ENCODE measurements around the gene PPP2R2D. TPM values are rescaled to one million over a fixed set of nuclear protein-coding genes. Genes with fewer than 3 reads are reported as not detected.

Gene PPP2R2D
- total RNA-seq, 1 experiment from 2014 or later, result 23.5 TPM

DNA sequence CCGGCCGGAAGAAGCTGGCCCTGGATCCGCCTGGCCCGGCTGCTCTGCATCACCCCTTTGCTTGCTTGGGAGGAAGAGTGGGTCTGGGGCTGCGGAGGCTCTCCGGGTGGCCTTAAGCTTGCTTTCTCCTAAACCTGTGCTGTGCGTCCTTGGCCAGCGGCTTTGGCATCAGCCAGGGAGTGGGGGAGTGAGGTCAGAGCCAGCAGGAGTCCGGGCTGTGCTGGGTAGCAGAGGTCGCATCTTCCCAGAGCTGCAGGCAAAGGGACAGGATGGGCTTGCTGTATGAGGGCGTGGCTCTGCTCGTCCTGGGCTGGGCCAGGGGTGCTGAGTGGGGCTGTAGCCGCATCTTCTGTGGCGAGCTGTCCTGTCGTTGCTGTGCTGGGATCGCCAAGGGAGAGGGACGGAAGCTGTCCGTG lies 59.8 kb downstream of the PPP2R2D start:
- Histone ChIP-seq H3K4me1 (replicated peaks; ENCODE audit: insufficient read depth) (no peaks in the 10 kb centered on the region), H3K4me3 (no peak overlapping the region), H3K27me3 (ENCODE audit: insufficient read depth, low read depth) (no peaks in the 10 kb centered on the region), H3K9me3 (ENCODE audit: insufficient read depth, low read depth) (no peaks in the 10 kb centered on the region), H4K20me1 (ENCODE audit: insufficient read depth) (no peaks in the 10 kb centered on the region), H3K4me2 (no peak overlapping the region), H3K36me3 (ENCODE audit: low read depth) (no peaks in the 10 kb centered on the region), H2AFZ (no peak overlapping the region), H3K79me2 (ENCODE audit: low read depth) (no peaks in the 10 kb centered on the region), H3F3A (ENCODE audit: insufficient read depth, low read depth) (no peaks in the 10 kb centered on the region), H3K27ac (no peak overlapping the region), H3K9me2 (ENCODE audit: insufficient read depth) (no peaks in the 10 kb centered on the region)
- BruUV-seq (replicated peaks), result no TSS peak
- ChIA-PET CTCF (no interaction called here), POLR2A (ENCODE audit: unreplicated experiment) (no interaction called here)
- DNase-seq, result no peak
- TF ChIP-seq EZH2 (IDR thresholded peaks at IDR 0.05; ENCODE audit: low read depth), result no peak
- TF ChIP-seq, protein P1, sequence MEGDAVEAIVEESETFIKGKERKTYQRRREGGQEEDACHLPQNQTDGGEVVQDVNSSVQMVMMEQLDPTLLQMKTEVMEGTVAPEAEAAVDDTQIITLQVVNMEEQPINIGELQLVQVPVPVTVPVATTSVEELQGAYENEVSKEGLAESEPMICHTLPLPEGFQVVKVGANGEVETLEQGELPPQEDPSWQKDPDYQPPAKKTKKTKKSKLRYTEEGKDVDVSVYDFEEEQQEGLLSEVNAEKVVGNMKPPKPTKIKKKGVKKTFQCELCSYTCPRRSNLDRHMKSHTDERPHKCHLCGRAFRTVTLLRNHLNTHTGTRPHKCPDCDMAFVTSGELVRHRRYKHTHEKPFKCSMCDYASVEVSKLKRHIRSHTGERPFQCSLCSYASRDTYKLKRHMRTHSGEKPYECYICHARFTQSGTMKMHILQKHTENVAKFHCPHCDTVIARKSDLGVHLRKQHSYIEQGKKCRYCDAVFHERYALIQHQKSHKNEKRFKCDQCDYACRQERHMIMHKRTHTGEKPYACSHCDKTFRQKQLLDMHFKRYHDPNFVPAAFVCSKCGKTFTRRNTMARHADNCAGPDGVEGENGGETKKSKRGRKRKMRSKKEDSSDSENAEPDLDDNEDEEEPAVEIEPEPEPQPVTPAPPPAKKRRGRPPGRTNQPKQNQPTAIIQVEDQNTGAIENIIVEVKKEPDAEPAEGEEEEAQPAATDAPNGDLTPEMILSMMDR (conservative IDR thresholded peaks at IDR 0.05), result no peak
- intact Hi-C loops (cut with micrococcal nuclease; ENCODE audit: unreplicated experiment), result no loop called here

DNA sequence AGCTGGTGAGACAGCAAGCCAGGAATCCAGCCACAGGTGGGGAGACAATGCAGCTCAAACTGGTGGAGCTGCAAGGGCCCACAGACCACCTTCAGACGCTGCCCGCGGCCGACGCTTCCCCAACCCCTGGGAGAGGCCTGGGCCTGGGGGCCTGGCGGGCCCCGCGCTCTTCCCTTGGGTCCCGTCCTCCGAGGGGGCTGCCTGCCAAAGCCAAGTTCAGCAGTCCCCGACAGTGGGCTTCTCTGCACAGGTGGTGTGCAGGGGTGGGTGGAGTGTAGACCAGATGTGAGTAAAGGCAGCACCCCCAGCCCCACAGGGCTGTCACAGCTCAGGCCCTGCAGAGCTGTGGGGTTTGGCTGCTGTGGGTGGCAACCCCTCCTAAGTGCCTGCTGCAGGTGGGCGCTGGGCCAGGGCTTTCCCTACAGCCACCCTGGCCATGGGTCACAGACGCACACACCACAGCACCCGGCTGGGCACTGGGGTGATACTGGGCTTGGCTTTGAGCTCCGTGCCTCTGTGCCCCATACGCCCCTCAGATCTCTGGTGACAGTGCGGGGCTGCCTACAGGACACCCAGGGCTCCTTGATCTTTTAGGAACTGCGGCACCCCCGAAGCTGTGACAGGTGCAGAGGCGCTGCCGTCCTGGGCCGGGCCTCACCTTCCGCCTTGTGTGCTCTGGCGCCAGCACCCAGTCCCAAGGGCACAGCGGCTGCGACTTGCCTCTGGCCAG lies 60.4 kb downstream of the PPP2R2D start:
- no TSS peak for BruUV-seq (replicated peaks)
- H3K36me3 ChIP-seq (ENCODE audit: low read depth), result no peaks in the 10 kb centered on the region

DNA sequence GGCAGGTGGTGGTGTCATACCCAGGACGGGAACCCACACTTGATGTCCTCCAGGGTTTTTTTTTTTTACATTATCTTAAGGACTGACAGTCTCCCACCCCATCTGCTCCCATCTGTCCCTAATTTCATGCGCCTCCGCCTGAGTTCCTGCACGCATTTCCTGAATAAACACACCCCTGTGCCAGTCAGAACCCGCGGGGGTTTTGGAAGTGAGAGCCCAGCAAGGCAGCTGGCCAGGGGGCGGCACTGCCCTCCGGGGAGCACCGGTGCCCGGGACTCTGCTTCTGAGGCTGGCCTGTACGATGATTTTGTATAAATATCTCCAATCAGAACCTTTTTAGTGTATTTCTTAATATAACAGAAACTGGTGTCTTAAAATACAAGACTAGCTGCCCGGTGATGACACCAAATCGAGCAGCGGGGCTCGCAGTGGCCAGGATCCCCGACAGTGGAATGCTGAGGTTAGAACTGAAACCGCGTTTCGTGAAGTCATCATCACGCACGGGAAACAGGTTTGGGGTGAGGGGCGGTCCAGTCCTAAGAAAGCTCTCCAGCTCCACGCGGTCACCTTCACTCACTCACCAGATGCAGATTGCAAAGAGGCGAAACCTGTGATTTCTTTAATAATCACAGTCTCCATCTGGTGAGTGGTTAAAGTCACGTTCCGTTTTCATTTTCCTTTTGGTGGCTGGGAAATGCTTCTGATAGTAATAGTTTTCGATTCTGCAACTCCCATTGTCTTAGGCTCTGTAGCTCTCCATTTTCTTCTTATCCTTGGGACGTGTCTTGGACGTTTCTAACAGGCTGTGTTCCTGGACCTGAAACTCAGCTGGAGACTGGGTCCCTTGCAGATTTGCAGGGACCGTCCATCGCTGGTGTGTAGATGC lies 61.2 kb downstream of the PPP2R2D start:
- Histone ChIP-seq H3K4me2 (no peak overlapping the region), H3K27me3 (ENCODE audit: insufficient read depth, low read depth) (no peaks in the 10 kb centered on the region), H3K4me1 (replicated peaks; ENCODE audit: insufficient read depth) (no peaks in the 10 kb centered on the region), H4K20me1 (ENCODE audit: insufficient read depth) (no peaks in the 10 kb centered on the region), H3K79me2 (ENCODE audit: low read depth) (no peaks in the 10 kb centered on the region), H3K27ac (no peak overlapping the region), H3F3A (ENCODE audit: insufficient read depth, low read depth) (no peaks in the 10 kb centered on the region), H2AFZ (no peak overlapping the region), H3K36me3 (ENCODE audit: low read depth) (no peaks in the 10 kb centered on the region), H3K4me3 (no peak overlapping the region), H3K9me2 (ENCODE audit: insufficient read depth) (no peaks in the 10 kb centered on the region), H3K9me3 (ENCODE audit: insufficient read depth, low read depth) (no peaks in the 10 kb centered on the region)
- intact Hi-C loops (cut with micrococcal nuclease; ENCODE audit: unreplicated experiment), result no loop called here
- ChIA-PET POLR2A (ENCODE audit: unreplicated experiment) (no interaction called here), CTCF (no interaction called here)
- DNase-seq, result no peak
- no TSS peak for BruUV-seq (replicated peaks)
- TF ChIP-seq, protein P1 (conservative IDR thresholded peaks at IDR 0.05), result no peak
- TF ChIP-seq EZH2 (IDR thresholded peaks at IDR 0.05; ENCODE audit: low read depth), result no peak

More for the DNA sequence above, 60.4 kb downstream of the PPP2R2D start:
- ChIA-PET POLR2A (ENCODE audit: unreplicated experiment) (no interaction called here), CTCF (no interaction called here)
- no peak for DNase-seq
- no peak for TF ChIP-seq EZH2 (IDR thresholded peaks at IDR 0.05; ENCODE audit: low read depth)
- TF ChIP-seq, protein P1 (conservative IDR thresholded peaks at IDR 0.05), result no peak
- Histone ChIP-seq H2AFZ (no peak overlapping the region), H3K9me2 (ENCODE audit: insufficient read depth) (no peaks in the 10 kb centered on the region), H4K20me1 (ENCODE audit: insufficient read depth) (no peaks in the 10 kb centered on the region), H3K9me3 (ENCODE audit: insufficient read depth, low read depth) (no peaks in the 10 kb centered on the region), H3K4me1 (replicated peaks; ENCODE audit: insufficient read depth) (no peaks in the 10 kb centered on the region), H3F3A (ENCODE audit: insufficient read depth, low read depth) (no peaks in the 10 kb centered on the region), H3K27me3 (ENCODE audit: insufficient read depth, low read depth) (no peaks in the 10 kb centered on the region), H3K79me2 (ENCODE audit: low read depth) (no peaks in the 10 kb centered on the region), H3K27ac (no peak overlapping the region), H3K4me3 (no peak overlapping the region), H3K4me2 (no peak overlapping the region)
- intact Hi-C loops (cut with micrococcal nuclease; ENCODE audit: unreplicated experiment), result no loop called here

Measured in PC-9 (cell line).